Measurements from ENCODE around the gene ITGAL.

DNA sequence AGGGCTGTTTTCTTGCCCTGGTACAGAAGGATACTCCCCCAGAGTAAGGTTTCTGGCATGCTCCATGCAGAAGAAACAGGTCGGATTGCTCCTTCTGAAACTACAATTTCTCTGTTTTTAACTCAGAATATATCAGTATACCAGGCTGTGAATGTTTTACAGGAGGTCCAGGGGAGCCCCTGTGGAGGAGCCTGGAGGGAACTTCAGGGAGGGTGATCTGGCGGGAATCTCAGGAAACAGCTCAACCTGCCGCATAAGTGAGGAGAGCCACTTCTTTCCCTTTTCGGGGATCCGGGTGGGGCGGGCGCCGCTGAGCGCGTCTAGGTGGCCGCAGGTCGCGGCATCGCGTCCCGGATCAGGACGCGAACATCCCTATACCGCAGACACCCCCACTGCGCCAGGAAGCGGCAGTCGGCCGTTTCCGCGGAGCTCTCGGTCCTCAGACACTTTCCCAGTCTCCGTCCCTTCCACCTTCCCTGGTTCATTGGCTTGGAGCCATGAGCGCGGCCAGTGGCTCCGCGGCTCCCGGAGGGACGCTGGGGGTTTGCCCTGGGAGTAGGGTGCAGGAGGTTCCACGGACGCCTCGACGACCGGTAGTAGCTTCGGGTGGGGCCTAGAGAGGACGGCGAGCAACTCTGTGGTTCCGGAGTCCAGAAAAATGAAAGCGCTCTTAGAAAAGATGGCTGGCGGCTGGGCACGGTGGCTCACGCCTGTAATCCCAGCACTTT, 88.7 kb downstream of the ITGAL start:
- TF ChIP-seq, protein P1, sequence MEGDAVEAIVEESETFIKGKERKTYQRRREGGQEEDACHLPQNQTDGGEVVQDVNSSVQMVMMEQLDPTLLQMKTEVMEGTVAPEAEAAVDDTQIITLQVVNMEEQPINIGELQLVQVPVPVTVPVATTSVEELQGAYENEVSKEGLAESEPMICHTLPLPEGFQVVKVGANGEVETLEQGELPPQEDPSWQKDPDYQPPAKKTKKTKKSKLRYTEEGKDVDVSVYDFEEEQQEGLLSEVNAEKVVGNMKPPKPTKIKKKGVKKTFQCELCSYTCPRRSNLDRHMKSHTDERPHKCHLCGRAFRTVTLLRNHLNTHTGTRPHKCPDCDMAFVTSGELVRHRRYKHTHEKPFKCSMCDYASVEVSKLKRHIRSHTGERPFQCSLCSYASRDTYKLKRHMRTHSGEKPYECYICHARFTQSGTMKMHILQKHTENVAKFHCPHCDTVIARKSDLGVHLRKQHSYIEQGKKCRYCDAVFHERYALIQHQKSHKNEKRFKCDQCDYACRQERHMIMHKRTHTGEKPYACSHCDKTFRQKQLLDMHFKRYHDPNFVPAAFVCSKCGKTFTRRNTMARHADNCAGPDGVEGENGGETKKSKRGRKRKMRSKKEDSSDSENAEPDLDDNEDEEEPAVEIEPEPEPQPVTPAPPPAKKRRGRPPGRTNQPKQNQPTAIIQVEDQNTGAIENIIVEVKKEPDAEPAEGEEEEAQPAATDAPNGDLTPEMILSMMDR (IDR thresholded peaks at IDR 0.05), result no peak
- TF ChIP-seq POLR2A (IDR thresholded peaks at IDR 0.05), result no peak
